Effector memory CD4-positive, alpha-beta T cell (primary cell): Measurements from ENCODE around the gene NCOA4.
"Not testable (repeated sequence)": the region's sequence is repeated elsewhere in the genome, so short reads cannot be mapped to it uniquely, and the experiment has no call there.

Experiments used
- DNase-seq, 3 donors: peaks; one replicate each; pipeline ENCODE4 v3.0.0-alpha.2; 2020
- H3K27ac ChIP-seq: 2 replicates; pipeline ENCODE4 v1.7.0; 2013; ENCODE audit warnings: mild to moderate bottlenecking, low read length, moderate library complexity; ENCODE audit not compliant: insufficient read depth, poor library complexity, severe bottlenecking
- H3K27me3 ChIP-seq: replicated peaks from 2 replicates; pipeline ENCODE4 v1.7.0; 2013; ENCODE audit warnings: mild to moderate bottlenecking, low read length; ENCODE audit not compliant: insufficient read depth, control insufficient read depth, poor library complexity, severe bottlenecking
- H3K36me3 ChIP-seq: 2 replicates; pipeline ENCODE4 v1.7.0; 2013; ENCODE audit warnings: mild to moderate bottlenecking, low read length, moderate library complexity; ENCODE audit not compliant: control insufficient read depth, insufficient read depth
- H3K4me1 ChIP-seq: 2 replicates; pipeline ENCODE4 v1.7.0; 2013; ENCODE audit warnings: low read length, mild to moderate bottlenecking; ENCODE audit not compliant: control insufficient read depth, insufficient read depth, poor library complexity, severe bottlenecking
- H3K4me3 ChIP-seq: 2 replicates; pipeline ENCODE4 v1.7.0; 2013; ENCODE audit warnings: low read length, low read depth, mild to moderate bottlenecking; ENCODE audit not compliant: insufficient read depth, poor library complexity, severe bottlenecking
- H3K9me3 ChIP-seq: 2 replicates; pipeline ENCODE4 v1.7.0; 2013; ENCODE audit warnings: mild to moderate bottlenecking, low read length, moderate library complexity; ENCODE audit not compliant: control insufficient read depth

Gene NCOA4

GRCh38 chr10:46014206-46014605 is 16.2 kb downstream of the NCOA4 start:
- no peak overlapping the region for H3K4me3 ChIP-seq
- no peak overlapping the region for H3K27ac ChIP-seq
- no peak for DNase-seq
- H3K9me3 ChIP-seq: no peaks in the 10 kb centered on the region
- peaks cover 71% of the 10 kb centered on the region for H3K36me3 ChIP-seq
- no peaks in the 10 kb centered on the region for H3K4me1 ChIP-seq
- H3K27me3 ChIP-seq: no peaks in the 10 kb centered on the region

- H3K27ac ChIP-seq: no peak overlapping the region
- H3K4me3 ChIP-seq: no peak overlapping the region
- no peaks in the 10 kb centered on the region for H3K9me3 ChIP-seq
- peaks cover 86% of the 10 kb centered on the region for H3K36me3 ChIP-seq
- no peaks in the 10 kb centered on the region for H3K4me1 ChIP-seq
- no peak for DNase-seq
- no peaks in the 10 kb centered on the region for H3K27me3 ChIP-seq
These were observed 17.7 kb downstream of the NCOA4 start for GRCh38 chr10:46012746-46013145.

GRCh38 chr10:46006219-46006618 is 24.2 kb downstream of the NCOA4 start:
- Histone ChIP-seq H3K27ac (no peak overlapping the region), H3K36me3 (peaks cover 83% of the 10 kb centered on the region), H3K9me3 (no peaks in the 10 kb centered on the region), H3K4me1 (no peaks in the 10 kb centered on the region), H3K4me3 (no peak overlapping the region), H3K27me3 (no peaks in the 10 kb centered on the region)
- no peak for DNase-seq

- Histone ChIP-seq H3K36me3 (peaks cover 75% of the 10 kb centered on the region), H3K27ac (no peak overlapping the region), H3K27me3 (no peaks in the 10 kb centered on the region), H3K9me3 (no peaks in the 10 kb centered on the region), H3K4me3 (no peak overlapping the region), H3K4me1 (no peaks in the 10 kb centered on the region)
- DNase-seq: no peak
These were observed 25.0 kb downstream of the NCOA4 start for GRCh38 chr10:46005383-46005782.

GRCh38 chr10:46004963-46005362 is 25.5 kb downstream of the NCOA4 start:
- Histone ChIP-seq H3K4me3 (no peak overlapping the region), H3K4me1 (no peaks in the 10 kb centered on the region), H3K9me3 (no peaks in the 10 kb centered on the region), H3K27ac (no peak overlapping the region), H3K27me3 (no peaks in the 10 kb centered on the region), H3K36me3 (peaks cover 71% of the 10 kb centered on the region)
- no peak for DNase-seq

- no peak for DNase-seq
- no peak overlapping the region for H3K27ac ChIP-seq
- no peak overlapping the region for H3K4me3 ChIP-seq
- no peaks in the 10 kb centered on the region for H3K4me1 ChIP-seq
- H3K9me3 ChIP-seq: no peaks in the 10 kb centered on the region
- no peaks in the 10 kb centered on the region for H3K27me3 ChIP-seq
- H3K36me3 ChIP-seq: peaks cover 58% of the 10 kb centered on the region
These were observed 27.3 kb downstream of the NCOA4 start for GRCh38 chr10:46002916-46003693.

- H3K4me1 ChIP-seq, H3K27ac ChIP-seq, H3K27me3 ChIP-seq, H3K4me3 ChIP-seq, H3K9me3 ChIP-seq, DNase-seq: not testable (repeated sequence)
- peaks cover 53% of the 10 kb centered on the region for H3K36me3 ChIP-seq
These were observed 28.2 kb downstream of the NCOA4 start for GRCh38 chr10:46002189-46002687.

GRCh38 chr10:46001187-46001756 is 29.2 kb downstream of the NCOA4 start:
- H3K36me3 ChIP-seq: peaks cover 43% of the 10 kb centered on the region
- DNase-seq: no peak
- no peak overlapping the region for H3K4me3 ChIP-seq
- no peak overlapping the region for H3K27ac ChIP-seq
- H3K4me1 ChIP-seq: no peaks in the 10 kb centered on the region
- H3K9me3 ChIP-seq: no peaks in the 10 kb centered on the region
- H3K27me3 ChIP-seq: no peaks in the 10 kb centered on the region

GRCh38 chr10:46000538-46000937 is 29.9 kb downstream of the NCOA4 start:
- Histone ChIP-seq H3K27ac (no peak overlapping the region), H3K27me3 (no peaks in the 10 kb centered on the region), H3K4me3 (no peak overlapping the region), H3K36me3 (peaks cover 38% of the 10 kb centered on the region), H3K4me1 (no peaks in the 10 kb centered on the region), H3K9me3 (no peaks in the 10 kb centered on the region)
- DNase-seq: no peak

GRCh38 chr10:45999955-46000354 is 30.5 kb downstream of the NCOA4 start:
- not testable (repeated sequence) for H3K9me3 ChIP-seq, H3K4me3 ChIP-seq, H3K27me3 ChIP-seq, H3K27ac ChIP-seq, H3K4me1 ChIP-seq, DNase-seq
- peaks cover 32% of the 10 kb centered on the region for H3K36me3 ChIP-seq
